Fibroblast of the aortic adventitia (primary cell): ENCODE data around the gene CRELD1. TPM values are rescaled to one million over a fixed set of nuclear protein-coding genes. Genes with fewer than 3 reads are reported as not detected.

Experiments
- DNase-seq: peaks from one replicate; pipeline ENCODE4 v3.0.0-alpha.2; 2010; ENCODE audit warnings: low read depth
- H3K4me3 ChIP-seq: 2 replicates; pipeline ENCODE4 v1.5.1; 2011; ENCODE audit warnings: low read depth, mild to moderate bottlenecking, control low read depth, low read length, moderate library complexity
- CTCF ChIP-seq: IDR thresholded peaks from 2 replicates; pipeline ENCODE4 v1.5.1; 2011; ENCODE audit warnings: mild to moderate bottlenecking, low read length, control low read depth, inconsistent platforms; ENCODE audit not compliant: insufficient read depth
- total RNA-seq: library from RNA; depleted of rRNA; stranded (reverse); fragments of >200 nt; gene quantifications from 2 replicates; pipeline ENCODE4 v1.2.3, GENCODE V29; 2012; ENCODE audit warnings: low replicate concordance

CRELD1 gene
- total RNA-seq, 1 donor, result 7.2 TPM

GRCh38 chr3:9955611-9956352 is 22.1 kb downstream of the CRELD1 start:
- no peak for TF ChIP-seq CTCF
- no peak overlapping the region for H3K4me3 ChIP-seq
- peak; percentile 70 for DNase-seq

- DNase-seq, result peak; percentile 40
- no peak overlapping the region for H3K4me3 ChIP-seq
- TF ChIP-seq CTCF, result no peak
Measured at GRCh38 chr3:9957214-9957613, 23.6 kb downstream of the CRELD1 start.

GRCh38 chr3:9965200-9965875 is 31.7 kb downstream of the CRELD1 start:
- no peak for TF ChIP-seq CTCF
- DNase-seq, result no peak
- H3K4me3 ChIP-seq, result no peak overlapping the region

- no peak overlapping the region for H3K4me3 ChIP-seq
- no peak for TF ChIP-seq CTCF
- DNase-seq, result no peak
Measured at GRCh38 chr3:9966841-9967240, 33.2 kb downstream of the CRELD1 start.

GRCh38 chr3:9969632-9970019 is 36.0 kb downstream of the CRELD1 start:
- no peak for DNase-seq
- TF ChIP-seq CTCF, result no peak
- H3K4me3 ChIP-seq, result no peak overlapping the region

GRCh38 chr3:9970020-9970652 is 36.5 kb downstream of the CRELD1 start:
- DNase-seq, result peak; percentile 85
- TF ChIP-seq CTCF, result no peak
- H3K4me3 ChIP-seq, result no peak overlapping the region
